Stimulated activated CD4-positive, alpha-beta T cell treated with anti-CD3 and anti-CD28 coated beads, Interleukin-4, amount 100 ng/mL, for 24 hours (primary cell): ENCODE data around the gene HEPHL1.
A peak's percentile ranks its signal among the peaks of the same experiment; 100 is the strongest.
"Not testable (repeated sequence)": the region's sequence is repeated elsewhere in the genome, so short reads cannot be mapped to it uniquely, and the experiment has no call there.

Source experiments
- DNase-seq: peaks from one replicate; pipeline ENCODE4 v3.0.0-alpha.2; 2020

HEPHL1 gene

DNA sequence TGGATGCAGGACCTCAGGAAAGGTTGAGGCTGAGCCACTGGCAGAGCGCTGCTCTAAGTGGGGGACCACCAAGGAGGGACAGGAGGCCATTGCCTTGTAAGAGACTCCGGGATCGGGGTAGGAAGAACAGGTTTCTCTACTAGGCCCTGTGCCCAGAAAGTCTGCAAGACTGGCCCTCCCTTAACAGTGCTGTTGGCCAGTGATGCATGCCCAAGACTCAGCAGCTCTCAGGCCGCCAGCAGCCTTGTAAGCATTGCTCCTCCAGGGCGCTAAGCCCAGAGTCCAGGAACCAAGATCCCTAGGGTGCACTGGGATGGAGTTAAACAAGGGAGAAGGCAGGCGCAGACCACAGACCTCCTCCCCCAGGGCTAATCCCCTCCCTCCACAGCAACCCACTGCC lies 68.2 kb downstream of the HEPHL1 start:
- DNase-seq: no peak

DNA sequence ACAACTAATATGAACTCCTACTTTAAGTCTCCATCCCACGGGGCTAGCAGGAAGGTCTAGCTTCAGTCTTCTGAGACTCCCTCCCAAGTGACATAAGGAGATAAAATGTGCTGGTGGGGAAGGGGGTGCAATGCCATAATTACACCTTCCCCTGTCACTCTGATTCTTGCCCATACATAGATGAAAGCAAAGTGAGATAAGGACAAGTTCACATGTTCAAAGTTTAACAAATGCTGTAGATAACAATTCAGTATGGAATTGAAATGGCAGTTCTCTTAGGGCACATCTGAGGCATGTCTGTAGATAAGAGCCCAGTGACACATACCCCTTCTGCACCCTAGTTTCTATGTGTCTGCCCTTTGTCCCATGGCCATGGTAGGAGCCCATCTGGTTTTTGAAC lies 69.2 kb downstream of the HEPHL1 start:
- DNase-seq: no peak

DNA sequence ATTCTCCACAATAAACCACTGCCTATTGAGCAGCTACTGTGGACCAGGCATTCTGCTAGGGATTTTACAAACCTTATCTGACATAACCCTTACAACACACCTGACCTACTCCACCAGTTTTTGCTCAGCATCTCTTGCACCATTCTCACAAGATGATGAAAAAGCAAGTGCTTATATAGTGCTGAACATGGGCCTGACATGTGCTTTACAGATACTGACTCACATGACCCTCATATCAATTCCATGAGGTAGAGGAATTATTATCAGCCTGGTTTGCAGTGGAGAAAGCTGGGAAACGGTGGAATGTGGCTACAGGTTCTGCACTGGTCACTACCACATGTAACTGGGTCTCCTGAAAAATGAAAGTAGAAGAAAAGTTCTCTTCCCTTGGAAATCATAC lies 69.9 kb downstream of the HEPHL1 start:
- no peak for DNase-seq

DNA sequence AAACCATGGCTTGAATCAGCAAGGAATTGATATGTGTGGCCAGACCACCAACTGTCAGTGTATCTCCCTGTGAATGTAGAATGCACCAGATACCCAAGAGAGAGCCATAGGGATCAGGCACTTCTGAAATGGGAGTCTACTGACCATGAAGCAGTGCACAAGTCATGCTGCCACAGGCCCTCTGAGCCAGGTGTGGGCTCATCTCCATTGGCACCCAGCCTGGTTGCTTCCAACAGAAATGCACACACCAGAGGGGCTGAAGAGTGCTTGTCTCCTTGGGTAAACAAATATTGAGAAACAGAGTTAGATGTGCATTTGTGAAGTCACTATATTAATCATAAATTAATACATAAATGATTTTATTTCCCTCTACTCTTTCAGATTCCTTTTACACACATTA lies 79.1 kb downstream of the HEPHL1 start:
- no peak for DNase-seq

DNA sequence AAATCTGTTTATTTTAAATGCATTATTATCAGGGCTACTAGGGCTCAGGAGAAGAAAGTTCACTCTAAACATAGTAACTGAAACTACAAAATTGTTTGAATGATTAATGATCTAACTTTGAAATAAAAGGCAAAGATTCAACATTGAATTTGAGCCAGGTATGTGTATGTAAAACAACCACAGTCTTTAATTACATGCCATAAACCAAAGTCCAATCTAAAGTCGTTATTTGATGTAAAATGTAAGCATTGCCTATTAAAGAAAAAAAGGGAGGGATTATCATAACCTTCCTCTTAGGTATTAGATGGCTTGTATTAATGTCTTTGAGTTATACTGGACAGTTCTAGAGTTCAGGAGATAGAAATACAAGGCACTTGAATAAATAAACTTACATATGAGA lies 82.3 kb downstream of the HEPHL1 start:
- no peak for DNase-seq

DNA sequence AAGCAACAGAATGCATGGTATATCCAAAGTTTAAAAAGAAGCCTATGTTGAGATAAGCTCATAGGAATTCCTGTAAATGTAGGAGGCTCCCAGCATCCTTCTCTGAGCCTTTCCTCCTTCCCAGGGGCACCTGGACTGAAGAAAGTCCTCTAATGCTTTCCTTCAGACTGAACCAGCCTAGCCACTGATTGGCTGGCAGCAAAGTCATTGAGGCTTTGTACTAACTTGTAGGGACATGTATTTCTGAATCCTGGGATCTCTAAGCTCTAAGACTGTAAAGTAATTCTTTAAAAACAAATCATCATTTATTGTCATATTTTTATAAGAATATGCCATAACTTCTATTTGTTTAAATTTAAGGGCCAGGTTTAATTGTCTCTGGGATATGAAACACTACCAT lies 83.6 kb downstream of the HEPHL1 start:
- DNase-seq: no peak

DNA sequence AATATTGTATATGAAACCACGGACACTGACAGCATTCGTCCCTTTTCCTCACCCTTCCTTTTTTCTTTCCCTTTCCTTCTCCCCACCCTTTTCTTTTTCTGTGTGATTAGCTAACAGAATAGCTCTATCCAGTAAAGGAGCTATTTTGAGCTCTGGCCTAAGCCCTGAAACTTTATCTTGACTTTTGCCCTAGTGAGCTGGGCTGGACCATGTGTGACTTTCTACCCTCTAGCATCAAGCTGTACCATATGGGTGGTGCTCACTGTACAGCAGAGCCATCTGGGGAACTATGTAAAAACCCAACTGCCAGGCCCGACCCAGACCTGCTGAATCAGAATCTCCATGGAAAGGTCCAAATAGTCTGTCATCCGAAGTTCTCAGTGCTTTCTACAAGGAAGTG lies 85.6 kb downstream of the HEPHL1 start:
- DNase-seq: no peak

DNA sequence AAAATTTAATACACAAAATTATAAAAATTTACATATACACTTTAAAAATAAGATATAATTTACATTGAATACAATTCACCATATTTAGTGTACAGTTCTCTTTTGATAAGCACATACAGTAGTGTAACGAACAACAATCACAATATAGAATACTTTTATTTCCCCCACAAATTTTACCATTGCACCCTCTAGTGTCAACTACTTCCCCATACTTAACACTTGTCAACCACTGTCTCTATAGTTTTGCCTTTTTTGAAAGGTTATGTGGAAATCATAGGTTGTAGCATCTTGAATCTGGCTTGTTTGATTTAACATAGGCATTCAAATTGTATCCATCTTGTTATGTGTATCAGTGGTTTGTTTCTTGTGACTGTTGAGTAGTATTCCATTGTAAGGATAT lies 86.2 kb downstream of the HEPHL1 start:
- no peak for DNase-seq

DNA sequence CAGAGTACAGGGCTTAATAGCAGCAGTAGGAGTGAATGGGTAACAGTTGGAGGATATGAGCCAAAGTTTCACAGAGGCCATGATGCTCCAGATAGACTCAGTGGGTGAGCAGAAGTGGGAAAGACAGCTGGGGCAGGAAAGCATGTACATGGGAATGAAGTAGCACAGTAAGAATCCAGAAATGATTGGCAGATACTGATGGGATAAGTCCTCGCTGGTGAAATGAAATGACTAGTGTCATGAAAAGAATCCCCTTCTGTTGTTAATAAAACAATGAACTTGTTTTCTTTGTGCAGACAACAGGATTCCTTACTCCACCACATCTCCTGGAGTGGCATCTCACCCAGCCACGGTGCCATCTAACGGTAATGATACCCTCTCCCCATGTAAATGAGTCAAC lies 90.1 kb downstream of the HEPHL1 start:
- DNase-seq: no peak

DNA sequence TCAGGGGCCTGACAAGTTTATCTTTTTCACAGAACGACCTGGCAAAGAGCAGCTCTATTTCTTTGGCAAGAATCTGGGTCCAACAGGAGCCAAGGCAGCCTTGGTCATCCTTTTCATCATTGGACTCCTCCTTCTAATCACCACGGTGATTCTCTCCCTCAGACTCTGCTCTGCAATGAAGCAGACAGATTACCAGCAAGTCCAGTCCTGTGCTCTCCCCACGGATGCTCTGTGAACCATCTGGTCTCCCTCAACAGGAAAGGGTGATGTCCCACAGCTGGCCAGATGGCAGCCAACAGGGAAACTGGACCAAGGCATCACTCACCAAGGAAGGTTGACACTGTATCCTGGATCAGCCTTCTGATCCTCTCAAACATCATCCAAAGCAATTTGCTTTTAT lies 90.5 kb downstream of the HEPHL1 start:
- DNase-seq: no peak

DNA sequence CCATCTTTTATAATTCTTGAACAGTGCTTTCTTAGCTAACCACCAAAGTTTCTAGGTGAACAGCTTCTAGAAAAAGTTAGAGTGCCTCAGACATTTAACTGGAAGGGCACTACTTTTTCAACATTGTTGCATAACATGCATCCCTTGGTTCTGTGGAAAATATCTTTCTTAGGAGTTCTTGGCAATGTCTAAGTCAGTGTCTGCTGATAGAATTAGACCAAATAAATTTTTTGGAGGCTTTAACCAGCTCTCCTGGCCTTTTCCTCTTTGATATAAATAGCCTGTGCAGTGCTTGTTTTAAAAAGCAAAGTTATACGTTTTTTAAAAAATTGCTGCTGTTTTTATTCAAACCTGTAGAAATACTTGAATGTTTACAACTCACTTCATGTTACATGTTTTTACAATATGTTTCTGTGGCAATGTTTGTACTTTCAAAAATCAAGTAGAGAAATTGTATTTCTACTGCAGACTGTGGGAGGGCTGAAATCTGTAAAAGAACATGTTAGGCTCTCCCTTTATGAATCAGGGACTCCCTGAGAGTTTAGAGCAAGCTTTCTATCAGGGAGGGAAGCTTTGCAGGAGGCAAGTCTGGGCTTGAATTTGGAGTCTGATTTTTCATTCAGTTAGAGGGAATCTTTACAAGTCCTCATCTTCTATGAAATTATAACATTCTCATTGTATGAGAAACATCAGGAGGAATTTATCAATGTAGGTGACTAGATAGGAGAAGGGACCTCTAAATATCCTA lies 91.2 kb downstream of the HEPHL1 start:
- no peak for DNase-seq

DNA sequence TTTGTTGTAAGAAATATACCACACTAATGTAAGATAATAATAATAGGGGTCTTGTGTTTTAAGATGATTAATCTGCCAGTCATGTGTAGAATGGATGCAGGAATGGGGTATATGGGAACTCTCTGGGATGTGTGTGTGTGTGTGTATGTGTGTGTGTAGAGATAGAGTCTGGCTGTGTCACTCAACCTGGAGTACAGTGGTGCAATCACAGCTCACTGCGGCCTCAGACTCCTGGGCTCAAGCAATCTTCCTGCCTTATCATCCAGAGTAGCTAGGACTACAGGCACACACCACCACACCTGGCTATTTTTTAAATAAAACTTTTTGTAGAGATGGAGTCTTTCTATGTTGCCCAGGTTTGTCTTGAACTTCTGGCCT lies 96.0 kb downstream of the HEPHL1 start:
- DNase-seq: no peak

DNA sequence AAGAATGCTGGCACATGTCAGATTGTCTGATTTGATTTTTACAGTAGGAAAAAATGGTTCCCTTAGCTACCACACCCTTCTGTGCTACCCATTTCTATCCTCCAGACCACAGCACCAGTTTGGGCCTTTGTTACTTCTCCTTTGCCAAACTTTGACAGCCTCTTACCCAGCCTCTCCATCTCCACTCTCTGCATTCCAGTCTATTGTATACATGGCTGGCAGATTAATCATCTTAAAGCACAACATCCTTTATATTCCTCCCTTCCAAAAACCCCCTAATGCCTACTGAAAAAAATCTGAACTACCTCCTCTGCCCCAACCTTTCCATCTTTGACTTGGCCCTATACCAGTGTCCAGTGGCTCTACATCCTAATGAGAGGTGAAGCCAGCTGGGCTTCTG lies 96.7 kb downstream of the HEPHL1 start:
- no peak for DNase-seq

DNA sequence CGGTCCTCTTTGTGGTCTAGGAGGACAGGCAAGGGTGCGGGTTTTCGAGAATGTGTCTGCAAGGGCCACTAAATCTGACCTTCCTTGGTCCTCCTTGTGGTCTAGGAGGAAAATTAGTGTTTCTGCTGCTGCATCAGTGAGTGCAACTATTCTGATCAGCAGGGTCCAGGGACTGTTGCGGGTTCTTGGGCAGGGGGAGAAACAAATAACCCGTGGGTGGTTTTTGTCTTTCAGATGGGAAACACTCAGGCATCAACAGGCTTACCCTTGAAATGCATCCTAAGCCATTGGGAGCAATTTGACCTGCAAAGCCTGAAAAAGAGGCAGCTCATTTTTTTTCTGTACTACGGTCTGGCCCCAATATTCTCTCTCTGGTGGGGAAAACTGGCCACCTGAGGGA lies 98.5 kb downstream of the HEPHL1 start:
- not testable (repeated sequence) for DNase-seq

DNA sequence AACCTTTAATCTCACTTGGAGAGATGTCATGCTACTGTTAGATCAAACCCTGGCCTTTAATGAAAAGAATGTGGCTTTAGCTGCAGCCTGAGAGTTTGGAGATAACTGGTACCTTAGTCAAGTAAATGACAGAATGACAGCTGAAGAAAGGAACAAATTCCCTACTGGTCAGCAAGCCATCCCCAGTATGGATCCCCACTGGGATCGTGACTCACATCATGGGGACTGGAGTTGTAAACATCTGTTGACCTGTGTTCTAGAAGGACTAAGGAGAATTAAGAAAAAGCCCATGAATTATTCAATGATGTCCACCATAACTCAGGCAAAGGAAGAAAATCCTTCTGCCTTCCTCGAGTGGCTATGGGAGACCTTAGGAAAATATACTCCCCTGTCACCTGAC lies 99.4 kb downstream of the HEPHL1 start:
- DNase-seq: not testable (repeated sequence)

DNA sequence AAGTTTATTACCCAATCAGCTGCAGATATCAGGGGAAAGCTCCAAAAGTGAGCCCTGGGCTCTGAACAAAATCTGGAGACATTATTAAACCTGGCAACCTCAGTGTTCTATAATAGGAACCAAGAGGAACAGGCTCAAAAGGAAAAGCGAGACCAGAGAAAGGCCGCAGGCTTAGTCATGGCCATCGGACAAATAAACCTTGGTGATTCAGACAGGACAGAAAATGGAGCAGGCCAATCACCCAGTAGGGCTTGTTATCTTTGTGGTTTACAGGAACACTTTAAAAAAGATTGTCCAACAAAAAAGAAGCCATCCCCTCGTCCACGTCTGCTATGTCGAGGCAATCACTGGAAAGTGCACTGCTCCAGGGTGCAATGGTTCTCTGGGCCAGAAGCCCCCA lies 99.8 kb downstream of the HEPHL1 start:
- DNase-seq: no peak

DNA sequence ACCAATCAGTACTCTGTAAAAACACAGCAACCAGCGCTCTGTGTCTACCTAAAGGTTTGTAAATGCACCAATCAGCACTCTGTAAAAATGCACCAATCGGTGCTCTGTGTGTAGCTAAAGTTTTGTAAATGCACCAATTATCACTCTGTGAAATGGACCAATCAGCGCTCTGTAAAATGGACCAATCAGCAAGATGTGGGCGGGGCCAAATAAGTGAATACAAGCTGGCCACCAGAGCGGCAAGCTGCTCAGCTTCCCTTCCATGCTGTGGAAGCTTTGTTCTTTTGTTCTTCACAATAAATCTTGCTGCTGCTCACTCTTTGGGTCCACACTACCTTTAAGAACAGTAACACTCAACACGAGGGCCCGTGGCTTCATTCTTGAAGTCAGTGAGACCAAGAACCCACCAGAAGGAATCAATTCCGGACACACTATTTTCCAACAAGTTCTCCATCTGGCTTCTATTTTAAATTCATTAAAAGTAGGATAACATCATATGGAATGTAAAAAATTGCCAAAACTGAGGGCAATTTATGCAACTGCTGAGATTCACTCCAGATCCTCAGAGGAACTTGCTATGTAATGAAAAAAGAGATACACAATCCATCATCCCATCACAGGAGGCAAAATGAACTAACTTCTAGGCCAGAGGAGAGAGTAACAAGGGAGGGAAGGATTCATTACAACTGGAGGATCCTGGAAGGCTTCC lies 104.4 kb downstream of the HEPHL1 start:
- no peak for DNase-seq

DNA sequence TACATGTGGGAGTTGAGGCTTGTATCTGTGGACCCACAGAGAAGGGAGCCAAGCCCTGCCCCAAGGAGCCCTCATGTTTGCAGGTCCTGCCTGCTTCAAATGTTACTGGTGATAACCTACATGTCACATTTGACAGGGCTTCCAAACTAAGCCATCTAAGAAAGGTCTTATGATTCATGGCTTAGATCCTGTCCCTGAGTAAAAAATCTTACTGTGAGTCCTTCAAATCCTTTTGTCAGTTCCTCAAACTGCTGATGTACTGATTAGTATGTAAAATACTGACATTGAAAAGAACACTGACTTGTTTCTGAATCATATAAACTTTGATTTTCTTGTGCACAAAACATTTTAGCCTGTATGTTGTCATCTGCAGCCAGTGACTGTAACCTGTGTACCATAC lies 106.5 kb downstream of the HEPHL1 start:
- DNase-seq: no peak

DNA sequence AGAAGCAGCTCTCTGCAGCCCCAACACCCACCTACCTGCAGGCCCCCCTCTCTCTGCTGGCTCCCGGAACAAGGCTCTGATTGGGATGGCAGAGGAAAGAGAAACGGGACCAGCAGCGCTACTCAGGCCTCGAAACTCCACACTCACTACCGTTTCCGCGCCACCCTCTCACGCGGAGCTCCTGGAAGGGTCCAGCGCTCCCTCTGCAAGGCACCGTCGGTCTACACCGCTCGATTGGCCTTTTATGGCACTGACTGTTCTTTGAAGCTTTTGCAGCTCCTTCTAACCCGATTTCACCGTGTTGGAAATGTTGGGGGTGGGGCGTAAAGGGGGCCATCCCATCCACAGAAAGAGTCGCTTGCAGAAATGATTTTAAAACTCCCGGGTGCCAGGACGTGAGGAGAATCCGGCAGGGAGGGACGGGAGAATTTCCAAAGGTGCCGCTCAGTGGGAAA lies 107.2 kb downstream of the HEPHL1 start:
- no peak for DNase-seq

DNA sequence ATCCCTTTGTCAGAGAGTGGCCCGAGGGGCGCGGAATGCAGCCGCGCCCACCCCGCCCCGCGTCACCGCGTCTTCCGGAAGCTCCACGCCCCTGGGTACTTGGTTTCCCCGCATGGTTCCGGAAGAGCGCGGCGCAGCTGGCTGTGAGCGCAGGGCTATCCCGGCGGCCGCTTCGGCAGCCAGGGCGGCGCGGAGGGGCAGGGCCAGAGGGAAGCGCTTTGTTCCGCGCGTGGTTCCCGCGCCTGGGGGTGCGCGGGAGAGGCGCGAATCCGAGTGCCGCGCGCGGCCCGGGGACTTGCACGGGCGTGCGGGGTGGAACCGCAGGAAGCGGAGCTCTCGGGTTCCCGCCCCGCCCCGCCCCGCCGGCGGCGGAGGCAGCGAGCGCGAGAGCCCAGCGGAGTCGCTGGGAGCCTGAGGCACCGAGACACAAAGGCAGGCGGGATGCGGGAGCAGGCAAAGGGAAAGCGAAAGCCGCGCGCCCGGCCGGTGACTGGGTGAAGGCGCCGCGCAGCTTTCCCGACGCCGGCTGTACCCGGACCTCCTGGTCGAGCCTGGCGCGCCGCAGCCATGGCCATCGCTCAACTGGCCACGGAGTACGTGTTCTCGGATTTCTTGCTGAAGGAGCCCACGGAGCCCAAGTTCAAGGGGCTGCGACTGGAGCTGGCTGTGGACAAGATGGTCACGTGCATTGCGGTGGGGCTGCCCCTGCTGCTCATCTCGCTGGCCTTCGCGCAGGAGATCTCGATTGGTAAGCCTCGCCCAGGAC lies 107.8 kb downstream of the HEPHL1 start, which contains the start of gene PANX1:
Gene PANX1, plus strand, starts transcription at position 96 of the 766 bp plus-strand sequence. Its CDS starts 472 bp downstream, at position 568.
- peak; percentile 75 for DNase-seq

DNA sequence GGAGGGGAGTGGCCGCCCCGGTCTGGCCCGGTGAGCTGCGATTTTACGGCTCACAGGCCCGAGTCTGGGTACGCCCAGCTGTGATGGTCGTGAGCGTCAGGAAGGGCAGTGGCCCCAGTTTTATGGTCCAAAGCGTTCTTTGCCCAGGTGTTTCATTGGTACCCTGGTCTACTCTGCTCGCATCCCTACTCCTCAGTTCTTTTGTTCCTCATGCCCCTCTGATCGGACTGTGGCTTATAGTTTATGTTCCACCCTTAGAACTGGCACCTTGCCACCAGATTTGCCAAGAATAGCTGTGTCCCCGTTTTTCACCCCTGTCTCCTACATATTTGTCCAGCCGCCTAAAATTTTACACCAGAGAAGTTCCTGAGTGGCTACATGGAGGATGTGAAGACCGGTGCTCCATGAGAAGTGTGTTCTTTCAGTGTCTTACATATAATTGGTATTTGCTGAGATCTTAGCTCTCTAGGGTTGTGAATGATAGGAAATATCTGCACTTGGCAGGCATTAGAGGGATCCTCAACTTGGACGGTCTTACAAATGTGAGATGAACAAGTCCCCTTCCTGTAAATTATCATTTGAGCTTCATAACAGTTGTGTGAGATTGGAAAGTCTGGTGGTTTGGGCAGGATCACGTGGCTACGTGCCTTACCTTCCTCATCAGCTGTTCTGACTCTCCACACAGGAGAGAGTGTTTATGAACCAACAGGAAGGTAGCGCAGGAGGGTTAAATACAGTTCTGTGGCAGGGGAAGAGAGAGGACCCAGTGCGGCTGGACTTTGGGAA lies 108.6 kb downstream of the HEPHL1 start:
- DNase-seq: peak; percentile 26

DNA sequence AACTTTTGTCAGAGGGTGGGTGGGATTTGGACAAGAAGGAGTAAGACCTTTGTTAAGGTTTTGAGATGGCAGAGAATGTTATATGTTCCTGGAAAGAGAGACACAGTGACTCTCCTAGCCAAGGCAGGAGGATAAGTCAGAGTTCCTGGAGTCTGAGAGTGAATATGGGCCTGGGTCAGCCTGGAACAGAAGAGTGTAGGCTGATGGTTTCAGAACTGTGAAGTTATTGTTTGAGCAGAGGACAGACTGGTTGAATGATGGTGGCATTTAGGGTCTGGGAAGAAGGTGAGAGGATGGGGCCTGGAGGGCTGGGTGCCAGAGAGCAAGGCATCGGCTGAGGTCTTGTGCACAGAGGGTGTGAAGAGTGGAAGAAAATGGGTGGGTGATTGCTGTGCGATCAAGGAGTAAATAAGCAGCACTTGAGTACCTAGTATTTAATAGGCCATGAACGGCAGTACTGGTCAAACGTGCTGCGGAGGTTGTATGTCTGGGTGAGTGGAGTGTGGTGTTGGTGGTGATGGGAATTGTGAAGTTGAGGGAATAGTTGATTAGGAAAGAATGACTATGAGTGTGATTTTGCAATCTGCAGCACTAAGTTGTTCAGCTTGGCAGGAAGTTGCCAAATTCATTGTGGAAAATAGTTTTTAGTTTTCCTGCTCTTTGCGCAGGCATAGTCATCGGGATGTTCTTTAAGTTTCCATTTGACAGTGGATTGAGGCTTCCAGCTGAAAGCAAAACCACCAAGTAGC lies 109.3 kb downstream of the HEPHL1 start:
- DNase-seq: no peak
